DMS 273 (cell line): ENCODE measurements around the gene CDH4.
A peak's percentile ranks its signal among the peaks of the same experiment; 100 is the strongest.
"Not testable (repeated sequence)": the region's sequence is repeated elsewhere in the genome, so short reads cannot be mapped to it uniquely, and the experiment has no call there.

Source experiments
- DNase-seq: peaks from one replicate; lab custom pipeline; 2025; ENCODE audit not compliant: unreplicated experiment; lab: John Stamatoyannopoulos, UW

CDH4 gene

DNA sequence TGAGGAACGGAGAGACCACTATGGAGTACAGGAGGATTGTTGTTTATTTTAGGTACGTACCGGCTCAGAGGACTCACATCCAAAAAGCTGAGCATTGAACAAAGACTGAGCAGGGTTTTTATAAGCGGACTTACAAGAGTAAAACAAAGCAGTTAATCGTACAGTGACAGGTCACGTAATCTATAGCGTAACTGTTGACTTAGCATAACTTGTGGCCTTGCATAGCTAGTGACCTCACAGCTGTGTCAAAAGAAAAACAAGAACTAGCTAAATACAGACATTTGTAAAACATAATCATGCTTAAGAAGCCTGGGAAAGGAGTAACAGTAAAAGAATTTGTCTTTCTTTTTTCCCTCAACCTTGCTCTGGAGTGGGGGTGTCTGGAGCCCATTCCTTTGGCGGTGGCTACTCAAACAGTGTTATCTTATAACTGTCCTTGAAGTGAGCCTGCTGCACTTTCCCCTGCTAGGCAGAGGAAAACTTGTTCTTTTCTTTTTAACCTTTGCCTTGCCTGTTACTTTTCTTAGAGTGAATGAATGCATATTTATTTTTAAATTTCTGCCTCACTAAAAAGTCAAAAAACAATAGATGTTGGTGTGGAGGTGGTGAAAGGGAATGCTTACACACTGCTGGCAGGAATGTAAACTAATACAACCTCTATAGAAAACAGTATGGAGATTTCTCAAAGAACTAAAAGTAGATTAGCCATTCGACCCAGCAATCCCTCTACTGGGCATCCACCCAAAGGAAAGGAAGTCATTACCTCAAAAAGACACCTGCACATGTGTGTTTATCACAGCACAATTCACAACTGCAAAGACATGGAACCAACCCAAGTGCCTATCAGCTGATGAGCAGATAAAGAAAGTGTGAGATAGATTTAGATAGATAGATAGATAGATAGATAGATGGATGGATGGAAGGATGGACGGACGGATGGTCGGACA lies 704.6 kb downstream of the CDH4 start:
- no peak for DNase-seq

DNA sequence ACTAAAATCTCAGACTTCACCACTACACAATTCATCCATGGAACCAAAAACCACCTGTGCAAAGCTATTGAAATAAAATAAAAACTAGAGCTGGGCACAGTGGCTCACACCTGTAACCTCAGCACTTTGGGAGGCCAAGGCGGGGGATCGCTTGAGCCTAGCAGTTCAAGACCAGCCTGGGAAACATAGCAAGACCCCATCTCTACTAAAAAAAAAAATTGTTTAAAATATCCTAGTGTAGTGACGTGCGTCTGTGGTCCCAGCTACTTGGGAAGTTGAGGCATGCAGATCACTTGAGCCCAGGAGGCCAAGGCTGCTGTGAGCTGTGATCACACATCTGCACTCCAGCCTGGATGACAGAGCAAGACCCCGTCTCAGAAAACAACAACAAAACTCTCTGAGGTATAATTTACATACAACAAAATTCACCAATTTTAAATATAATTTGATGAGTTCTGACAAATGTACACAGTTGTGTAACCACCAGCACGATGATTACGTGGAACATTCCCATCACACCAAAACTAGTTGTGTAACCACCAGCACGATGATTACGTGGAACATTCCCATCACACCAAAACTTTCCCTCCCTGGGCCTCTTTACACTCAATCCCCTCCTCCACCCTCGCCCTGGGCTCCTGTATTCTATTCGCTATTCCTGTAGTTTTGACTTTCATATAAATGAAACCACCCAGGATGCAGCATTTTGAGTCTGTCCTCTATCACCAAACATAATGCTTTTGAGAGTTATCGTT lies 706.1 kb downstream of the CDH4 start:
- no peak for DNase-seq

DNA sequence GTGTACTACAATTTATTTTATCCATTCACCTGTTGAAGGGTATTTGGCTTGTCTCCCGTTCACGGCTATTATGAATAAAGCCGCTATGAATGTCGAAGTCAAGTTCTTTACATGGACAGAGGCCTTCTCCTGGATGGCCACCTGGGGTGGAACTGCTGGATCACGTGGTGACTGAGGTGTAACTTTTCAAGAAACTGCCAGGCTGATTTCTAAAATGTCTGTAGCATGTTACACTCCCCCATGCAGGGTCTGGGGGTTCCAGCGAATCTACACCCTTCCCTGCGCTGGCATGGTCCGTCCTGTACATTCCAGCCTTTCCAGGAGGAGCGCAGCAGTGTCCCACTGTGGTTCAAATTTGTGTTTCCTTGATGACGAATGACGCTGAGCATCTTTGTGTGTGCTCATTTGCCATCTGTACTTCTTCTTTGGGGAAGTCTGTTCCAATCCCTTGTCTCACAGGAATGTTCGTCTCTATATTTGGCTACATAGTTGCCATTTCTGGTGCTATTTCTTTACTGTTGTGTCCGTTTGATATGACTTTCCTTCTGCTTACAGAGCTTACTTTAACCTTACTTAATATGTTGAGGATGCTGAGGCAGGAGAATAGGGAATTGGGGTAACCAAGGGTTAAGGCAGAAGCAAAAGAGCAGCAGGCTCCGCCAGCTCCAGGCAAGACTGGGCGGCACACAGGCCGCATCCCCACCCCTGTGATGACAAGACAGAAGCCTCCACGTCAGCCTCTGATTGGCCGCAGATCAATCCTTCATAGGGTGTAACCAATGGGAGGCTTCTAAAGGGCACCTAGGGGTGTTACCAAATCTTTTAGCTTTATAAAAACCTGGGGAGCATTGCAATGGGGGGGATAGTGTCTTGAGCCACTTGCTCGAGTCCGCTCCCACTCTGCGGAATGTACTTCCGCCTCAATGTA lies 707.0 kb downstream of the CDH4 start:
- peak; percentile 37 for DNase-seq

DNA sequence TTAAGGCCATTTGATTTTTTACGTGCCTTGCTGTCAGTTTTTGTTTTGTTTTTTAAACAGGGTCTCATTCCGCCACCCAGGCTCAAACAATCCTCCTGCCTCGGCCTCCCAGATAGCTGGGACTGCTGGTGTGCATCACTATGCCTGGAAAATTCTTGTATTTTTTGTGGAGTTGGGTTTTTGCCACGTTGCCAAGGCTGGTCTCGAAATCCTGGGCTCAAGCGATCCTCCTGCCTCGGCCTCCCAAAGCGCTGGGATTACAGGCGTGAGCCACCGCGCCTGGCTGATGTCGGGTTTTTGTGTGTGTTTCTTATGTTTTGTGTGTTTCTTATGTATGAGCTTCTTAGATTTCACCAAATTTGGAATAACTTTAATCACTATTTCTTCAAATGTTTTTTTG lies 708.8 kb downstream of the CDH4 start:
- no peak for DNase-seq

DNA sequence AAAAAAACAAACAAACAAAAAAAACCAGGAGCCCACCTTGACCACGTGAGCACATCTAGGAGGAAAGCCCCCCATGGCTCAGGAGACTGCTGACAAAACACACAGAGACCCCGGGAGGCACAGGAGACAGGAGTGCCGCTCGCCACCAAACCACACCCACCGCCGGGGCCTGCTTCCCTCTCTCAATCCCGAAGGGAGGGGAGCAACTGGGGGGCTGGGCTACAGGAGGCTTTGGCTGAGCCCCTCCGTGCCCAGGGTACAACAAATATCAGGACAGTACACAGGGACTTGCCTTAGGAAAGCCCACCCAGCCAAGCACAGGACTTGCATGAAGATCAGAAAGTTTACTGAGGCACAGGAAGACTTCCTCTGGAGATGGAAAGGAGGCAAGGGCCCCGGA lies 711.1 kb downstream of the CDH4 start:
- no peak for DNase-seq

DNA sequence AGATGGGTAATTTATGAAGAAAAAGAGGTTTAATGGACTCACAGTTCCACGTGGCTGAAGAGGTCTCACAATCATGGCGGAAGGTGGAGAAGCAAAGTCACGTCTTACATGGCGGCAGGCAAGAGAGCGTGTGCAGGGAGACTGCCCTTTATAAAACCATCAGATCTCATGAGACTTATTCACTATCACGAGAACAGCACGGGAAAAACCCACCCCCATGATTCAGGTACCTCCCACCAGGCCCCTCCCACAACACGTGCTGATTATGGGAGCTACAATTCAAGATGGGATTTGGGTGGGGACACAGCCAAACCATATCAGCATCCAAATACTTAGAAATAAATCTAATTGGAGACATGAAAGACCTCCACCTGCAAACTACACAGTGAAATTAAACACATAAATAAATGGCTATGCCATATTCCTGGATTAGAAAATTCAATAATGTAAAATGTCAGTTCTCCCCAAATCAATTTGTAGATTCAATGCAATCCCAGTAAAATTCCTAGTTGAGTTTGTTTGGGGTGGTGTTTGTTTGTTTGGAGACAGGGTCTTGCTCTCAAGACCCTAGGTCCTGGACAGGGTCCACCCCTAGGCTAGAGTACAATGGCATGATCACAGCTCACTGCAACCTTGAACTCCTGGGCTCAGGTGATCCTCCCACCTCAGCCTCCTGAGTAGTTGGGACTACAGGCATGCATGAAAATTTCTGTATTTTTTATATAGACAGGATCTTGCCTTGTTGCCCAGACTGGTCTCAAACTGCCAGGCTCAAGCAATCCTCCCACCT lies 712.0 kb downstream of the CDH4 start:
- no peak for DNase-seq

DNA sequence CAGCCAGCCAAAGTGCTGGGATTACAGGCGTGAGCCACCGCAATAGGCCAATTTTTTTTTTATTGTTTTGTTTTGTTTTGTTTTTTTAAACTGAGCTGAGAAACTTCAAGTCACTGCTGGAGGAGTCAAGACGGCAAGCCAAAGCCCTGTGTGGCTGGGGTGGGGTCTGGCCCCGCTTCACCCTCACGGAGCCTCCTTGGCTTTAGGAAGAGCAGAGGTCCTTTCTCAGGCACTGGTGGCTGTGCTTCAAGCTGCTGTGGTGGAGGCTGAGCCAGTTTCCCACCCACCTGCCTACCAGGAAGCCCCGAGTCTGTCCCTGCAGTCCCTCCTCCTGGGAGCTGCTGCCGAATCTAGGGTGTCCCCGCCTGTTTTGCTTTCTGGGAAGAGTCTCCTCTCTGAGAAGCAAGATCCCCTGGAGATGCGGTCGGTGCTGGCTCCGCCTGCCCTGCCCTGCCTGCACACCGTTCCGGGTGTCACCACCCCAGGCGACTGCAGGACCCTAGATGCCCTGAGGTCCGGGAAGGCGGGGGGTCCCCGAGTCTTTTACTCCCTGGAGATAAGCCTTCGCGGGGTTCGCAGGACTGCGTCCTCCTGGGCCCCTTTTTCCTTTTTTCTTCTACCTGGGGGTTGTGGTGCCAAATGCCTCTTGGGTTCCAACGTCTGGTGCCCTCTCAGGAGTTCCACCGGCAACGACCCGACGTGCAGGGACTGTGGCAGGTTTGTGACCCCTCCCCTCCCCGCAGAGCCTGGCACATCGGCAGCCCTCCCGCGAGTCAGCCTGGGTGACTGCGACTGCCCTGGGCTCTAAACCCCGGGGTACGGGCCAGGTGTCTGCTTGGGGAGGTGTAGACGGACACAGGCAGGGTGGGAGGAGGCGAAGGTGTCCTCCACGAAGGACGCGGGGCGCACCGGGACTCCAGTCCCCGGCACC lies 712.9 kb downstream of the CDH4 start:
- no peak for DNase-seq

DNA sequence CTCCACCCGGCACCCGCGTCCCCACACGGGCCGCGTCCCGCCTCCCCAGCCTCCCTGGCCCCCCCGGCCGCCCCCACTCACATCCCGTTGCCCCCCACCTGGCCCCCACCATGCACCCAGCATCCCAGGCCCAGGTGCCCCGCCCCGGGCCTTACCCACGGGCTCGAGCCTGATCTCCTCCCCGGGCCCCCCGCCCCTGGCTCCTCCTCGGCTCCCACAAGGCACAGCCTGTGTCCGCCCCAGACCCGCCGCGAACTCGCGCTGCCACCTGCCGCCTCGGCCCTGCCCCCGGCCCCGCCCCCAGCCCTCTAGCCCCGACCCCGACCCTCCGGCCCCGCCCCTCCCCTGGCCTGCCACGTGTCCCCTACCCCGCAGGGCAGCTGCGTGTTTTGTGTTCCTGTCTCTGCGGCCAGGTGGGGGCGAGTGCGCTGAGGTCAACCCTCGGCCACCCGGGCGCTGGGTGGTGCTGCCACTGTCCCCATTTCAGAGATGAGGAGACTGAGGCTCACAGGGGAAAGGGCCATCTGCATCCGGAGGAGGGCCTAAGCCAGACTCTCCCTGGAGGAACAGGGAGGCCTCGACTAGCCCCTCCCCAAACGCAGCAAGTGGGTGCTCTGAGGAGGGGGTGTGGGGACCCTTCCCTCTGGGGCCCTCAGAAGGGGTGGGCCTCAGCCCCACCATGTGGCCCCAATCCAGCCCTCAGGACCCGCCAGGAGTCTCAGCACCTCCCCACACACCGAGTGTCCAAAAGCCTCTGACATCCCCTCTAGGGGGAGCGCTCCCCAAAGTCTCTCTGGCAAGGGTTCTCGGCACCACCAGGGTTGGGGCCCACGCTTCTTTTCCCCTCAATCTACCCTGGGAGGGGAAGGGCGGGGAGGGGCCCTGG lies 713.8 kb downstream of the CDH4 start:
- no peak for DNase-seq

DNA sequence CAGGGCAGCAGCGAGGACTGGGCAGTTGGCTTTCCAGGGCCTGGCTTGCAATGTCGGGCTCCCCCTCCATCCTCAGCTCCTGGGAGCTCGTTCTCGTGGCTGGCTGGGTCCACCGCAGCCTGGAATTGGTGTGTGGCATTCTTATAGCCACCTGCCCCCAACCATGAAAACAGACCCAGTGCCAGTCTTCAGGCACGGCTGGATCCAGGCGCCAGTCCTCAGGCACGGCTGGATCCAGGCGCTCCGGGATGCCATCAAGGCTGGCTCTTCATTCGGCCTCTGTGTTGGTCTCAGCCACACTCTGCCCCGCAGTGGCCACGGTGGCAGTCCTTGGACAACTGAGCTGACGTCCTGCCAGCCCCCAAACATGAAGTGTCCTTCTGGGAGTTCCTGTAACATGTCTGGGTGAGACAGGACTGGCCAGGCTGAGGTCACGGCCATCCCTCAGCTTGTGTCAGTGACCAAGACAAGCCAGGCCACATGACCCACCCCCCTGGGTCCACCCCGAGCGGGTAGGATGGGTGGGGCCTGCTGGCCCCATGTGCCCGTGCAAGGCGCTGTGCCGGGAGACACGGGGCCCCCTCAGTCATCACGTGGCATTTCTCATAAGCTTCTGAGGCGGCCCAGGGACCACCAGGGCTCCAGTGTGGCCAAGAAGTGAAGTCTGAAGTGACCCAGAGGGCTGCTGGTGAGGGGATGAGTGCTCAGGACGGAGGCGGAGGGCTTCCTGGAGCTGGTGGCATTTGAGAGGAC lies 714.6 kb downstream of the CDH4 start:
- no peak for DNase-seq

DNA sequence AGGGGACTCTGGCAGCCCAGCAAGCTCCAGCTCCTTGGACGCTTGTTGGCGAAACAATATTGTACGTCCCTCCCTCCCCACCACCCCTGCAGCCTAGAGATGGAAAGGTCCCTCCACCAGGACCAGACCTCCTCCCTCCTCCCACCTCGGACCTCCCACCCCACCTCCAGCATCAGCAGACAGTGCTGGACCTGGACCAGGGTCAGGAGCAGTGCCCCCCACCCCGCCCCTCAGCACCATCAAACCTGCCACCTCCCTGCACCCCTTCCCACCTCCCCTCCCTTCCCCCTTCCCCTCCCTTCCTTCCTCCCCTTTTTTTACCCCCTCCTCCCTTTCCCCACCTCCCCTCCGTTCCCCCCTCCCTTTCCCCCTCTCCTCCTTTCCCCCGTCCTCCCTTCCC lies 715.2 kb downstream of the CDH4 start:
- DNase-seq: no peak

DNA sequence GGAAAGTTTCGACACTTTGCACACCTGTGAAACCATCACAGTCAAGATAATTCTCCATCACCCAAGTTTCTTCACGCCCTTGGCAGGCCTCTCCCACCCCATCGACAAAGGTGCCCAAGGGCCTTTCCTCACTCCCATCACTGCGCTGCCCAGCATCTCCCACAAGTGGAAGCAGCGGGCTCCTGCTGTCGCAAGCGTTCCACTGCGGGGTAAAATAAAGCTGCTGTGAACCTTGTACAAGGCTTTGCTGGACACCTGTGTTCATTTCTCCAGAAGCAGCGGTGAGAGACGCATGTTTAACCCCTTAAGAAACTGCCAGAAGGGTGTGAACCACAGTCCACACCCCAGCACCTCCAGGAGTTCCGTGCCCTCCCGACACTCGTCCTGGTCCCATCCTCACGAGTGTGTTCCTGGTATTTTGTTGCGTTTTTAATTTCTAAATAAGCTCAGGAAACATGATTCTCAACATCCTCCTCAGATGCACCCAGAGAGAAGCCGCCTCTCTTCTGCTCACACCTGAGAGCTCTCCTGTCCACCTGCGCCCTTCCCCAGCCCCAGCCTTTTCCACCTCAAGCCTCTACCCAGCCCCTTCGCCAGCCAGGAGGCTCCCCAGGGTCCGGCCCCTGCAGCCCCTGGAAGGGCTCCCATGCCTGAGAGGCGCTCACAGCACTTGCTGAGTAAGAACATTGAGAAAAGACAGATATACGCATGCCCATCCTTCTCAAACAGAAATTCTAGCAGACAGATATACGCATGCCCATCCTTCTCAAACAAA lies 716.2 kb downstream of the CDH4 start:
- no peak for DNase-seq

DNA sequence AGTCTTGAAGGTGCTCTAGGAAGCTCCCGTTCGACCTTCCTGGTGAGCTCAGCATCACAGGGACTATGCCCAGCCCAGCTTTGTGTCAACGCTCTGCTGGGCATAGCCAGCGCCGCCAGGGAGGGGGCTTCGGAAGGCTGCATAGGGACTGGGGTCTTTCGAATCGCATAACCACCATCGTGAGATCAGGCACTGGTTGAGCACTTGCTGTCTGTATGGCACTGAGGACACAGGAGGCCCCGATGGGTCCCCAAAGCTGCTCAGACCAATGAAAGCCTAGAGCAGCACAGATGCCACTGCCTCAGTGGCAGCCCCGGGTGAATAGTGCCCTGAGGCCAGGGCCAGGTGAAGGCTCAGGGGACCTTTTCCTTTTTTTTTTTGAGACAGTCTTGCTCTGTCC lies 716.9 kb downstream of the CDH4 start:
- no peak for DNase-seq

DNA sequence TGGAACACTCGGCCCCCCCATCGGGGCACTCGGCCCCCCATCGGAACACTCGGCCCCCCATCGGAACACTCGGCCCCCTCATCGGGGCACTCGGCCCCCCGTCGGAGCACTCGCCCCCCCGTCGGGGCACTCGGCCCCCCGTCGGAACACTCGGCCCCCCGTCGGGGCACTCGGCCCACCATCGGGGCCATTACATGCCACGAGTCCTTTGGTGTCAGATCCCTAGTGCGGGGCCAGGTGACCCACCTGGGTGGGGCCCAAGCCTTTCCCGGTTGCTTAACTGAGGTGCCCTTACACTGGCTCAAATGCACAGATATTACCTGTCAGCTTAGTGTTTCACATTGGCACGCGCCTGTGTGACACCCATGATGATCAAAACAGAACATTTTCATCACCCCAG lies 717.7 kb downstream of the CDH4 start:
- no peak for DNase-seq

DNA sequence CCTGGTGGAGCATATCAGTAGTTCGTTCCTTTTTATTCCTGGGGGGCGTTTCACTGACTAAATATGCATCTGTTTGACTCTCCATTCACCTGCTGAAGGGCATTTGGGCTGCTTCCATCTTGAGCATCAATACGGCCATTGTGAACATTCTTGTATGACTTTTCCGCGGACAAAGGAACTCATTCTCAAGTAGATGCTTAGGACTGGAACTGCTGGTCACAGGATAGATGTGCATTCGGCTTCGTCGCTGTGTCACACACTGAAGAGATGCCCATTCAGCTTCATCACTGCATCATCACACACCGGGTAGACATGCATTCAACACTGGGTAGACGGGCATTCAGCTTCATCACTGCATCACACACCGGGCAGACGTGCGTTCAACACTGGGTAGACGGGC lies 718.3 kb downstream of the CDH4 start:
- DNase-seq: no peak

DNA sequence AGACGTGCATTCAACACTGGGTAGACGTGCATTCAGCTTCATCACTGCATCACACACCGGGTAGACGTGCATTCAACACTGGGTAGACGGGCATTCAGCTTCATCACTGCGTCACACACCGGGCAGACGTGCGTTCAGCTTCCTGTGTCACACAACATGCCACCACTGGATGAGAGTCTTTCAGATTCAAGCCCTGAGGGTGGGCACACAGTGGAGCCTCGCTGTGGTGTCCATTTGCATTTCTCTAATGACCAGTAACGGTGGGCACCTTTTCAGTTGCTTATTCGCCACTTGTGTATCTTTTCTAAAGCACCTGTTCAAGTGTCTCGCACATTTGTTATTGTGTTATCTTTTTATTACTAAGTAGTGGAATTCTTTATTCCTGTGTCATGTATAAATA lies 719.5 kb downstream of the CDH4 start:
- DNase-seq: not testable (repeated sequence)

DNA sequence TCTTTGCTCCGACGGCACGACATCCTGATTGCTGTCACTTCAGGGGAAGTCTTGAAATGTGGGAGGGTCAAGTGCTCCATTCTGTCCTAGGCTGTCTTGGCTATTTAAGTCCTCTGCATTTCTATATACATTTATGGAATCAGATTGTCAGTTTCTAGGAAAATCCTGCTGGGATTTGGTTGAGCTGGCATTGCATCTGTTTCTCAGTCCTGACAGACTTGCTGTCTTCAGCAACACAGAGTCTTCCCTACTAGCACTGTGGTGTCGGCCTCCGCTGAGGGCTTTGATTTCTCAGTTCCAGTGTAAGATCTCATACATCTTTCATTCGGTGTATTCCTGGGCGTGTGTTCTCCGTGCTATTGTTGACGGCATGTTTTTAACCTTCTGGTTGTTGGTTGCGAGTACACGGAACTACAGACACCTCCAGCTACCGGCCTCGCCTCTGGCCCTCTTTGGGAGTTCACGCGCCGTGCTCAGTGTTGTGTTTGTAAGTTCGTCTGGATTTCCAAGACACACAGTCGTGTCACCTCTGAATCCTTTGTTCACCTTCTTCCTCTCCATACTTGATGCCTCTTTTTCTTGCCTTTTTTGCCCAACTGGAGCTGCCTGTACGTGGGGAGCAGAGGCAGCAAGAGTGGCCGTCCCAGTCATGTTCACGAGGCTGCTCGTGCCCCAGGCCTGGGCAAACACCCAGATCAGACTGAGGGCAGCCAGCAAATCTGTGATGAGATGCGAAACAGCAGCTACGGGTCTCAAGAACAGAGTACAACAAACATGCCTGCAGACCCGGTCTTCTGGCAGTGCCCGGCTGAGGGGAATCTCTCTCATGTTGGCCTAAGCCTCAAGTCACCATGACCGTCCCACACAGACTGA lies 720.8 kb downstream of the CDH4 start:
- DNase-seq: no peak
